Keratinocyte (primary cell): Measurements from ENCODE around the gene KRTAP2-2.

Experiments
- CTCF ChIP-seq, 3 experiments: IDR thresholded peaks in 1 of 3; conservative IDR thresholded peaks in 1 of 3; optimal IDR thresholded peaks in 1 of 3; 2 replicates in 2 of 3; 3 replicates in 1 of 3; pipeline versions ENCODE3 to v1.5.1; 2011; ENCODE audit warnings: low read length in 3 of 3, mild to moderate bottlenecking in 3 of 3, moderate library complexity in 2 of 3, control low read depth in 1 of 3, inconsistent platforms in 1 of 3; ENCODE audit not compliant: insufficient read depth in 2 of 3; ENCODE audit errors: extremely low read depth in 1 of 3
- EZH2 ChIP-seq: IDR thresholded peaks from one replicate; pipeline ENCODE4 v1.6.1; 2012; ENCODE audit warnings: inconsistent platforms, mild to moderate bottlenecking, low read length, moderate library complexity

- TF ChIP-seq CTCF (optimal IDR thresholded peaks at IDR 0.05 in 1 of 3, IDR thresholded peaks at IDR 0.05 in 1 of 3, conservative IDR thresholded peaks at IDR 0.05 in 1 of 3; ENCODE audit: extremely low read depth in 1 of 3, insufficient read depth in 2 of 3, low read length in 3 of 3): no peak
- no peak for TF ChIP-seq EZH2
These were observed 9.3 kb upstream of the KRTAP2-2 start for GRCh38 chr17:41064301-41064700.
